GM23248 (cell line): ENCODE measurements around the gene ZNF48. TPM values are rescaled to one million over a fixed set of nuclear protein-coding genes. Genes with fewer than 3 reads are reported as not detected.

Experiments used
- DNase-seq: peaks from one replicate; pipeline ENCODE4 v3.0.0-alpha.2; 2015
- H2AFZ ChIP-seq: fragments of 200-600 bp; sonication (generic); 2 replicates; pipeline ENCODE4 v1.6.1; 2016; ENCODE audit warnings: antibody characterized with exemption
- H3F3A ChIP-seq: fragments of 200-600 bp; sonication (generic); 2 replicates; pipeline ENCODE4 v1.6.1; 2016; ENCODE audit warnings: mild to moderate bottlenecking, antibody characterized with exemption, mixed run types; ENCODE audit not compliant: insufficient read depth
- H3K27ac ChIP-seq: fragments of 200-600 bp; sonication (generic); 2 replicates; pipeline ENCODE4 v1.5.1; 2016; ENCODE audit warnings: mild to moderate bottlenecking
- H3K27me3 ChIP-seq: fragments of 200-600 bp; sonication (generic); replicated peaks from 2 replicates; pipeline ENCODE4 v1.6.1; 2016; ENCODE audit warnings: mild to moderate bottlenecking; ENCODE audit not compliant: insufficient read depth
- H3K36me3 ChIP-seq: fragments of 200-600 bp; sonication (generic); 2 replicates; pipeline ENCODE4 v1.6.1; 2016; ENCODE audit warnings: low read depth, mild to moderate bottlenecking
- H3K4me1 ChIP-seq: fragments of 200-600 bp; sonication (generic); 2 replicates; pipeline ENCODE4 v1.6.1; 2016; ENCODE audit warnings: mild to moderate bottlenecking; ENCODE audit not compliant: insufficient read depth
- H3K4me2 ChIP-seq: fragments of 200-600 bp; sonication (generic); one replicate; pipeline ENCODE4 v1.6.1; 2016; ENCODE audit warnings: mild to moderate bottlenecking; ENCODE audit not compliant: unreplicated experiment
- H3K4me3 ChIP-seq: fragments of 200-600 bp; sonication (generic); 2 replicates; pipeline ENCODE4 v1.5.1; 2016; ENCODE audit warnings: mild to moderate bottlenecking
- H3K79me2 ChIP-seq: fragments of 200-600 bp; sonication (generic); 2 replicates; pipeline ENCODE4 v1.6.1; 2016; ENCODE audit warnings: mild to moderate bottlenecking; ENCODE audit not compliant: insufficient read depth
- H3K9ac ChIP-seq: fragments of 200-600 bp; sonication (generic); 2 replicates; pipeline ENCODE4 v1.6.1; 2016; ENCODE audit warnings: mild to moderate bottlenecking
- H3K9me2 ChIP-seq: fragments of 200-600 bp; sonication (generic); 2 replicates; pipeline ENCODE4 v1.6.1; 2016; ENCODE audit warnings: mixed run types, mild to moderate bottlenecking, moderate library complexity; ENCODE audit not compliant: insufficient read depth
- H3K9me3 ChIP-seq: fragments of 200-600 bp; sonication (generic); one replicate; pipeline ENCODE4 v1.6.1; 2017; ENCODE audit warnings: low read depth
- H4K20me1 ChIP-seq: fragments of 200-600 bp; sonication (generic); 2 replicates; pipeline ENCODE4 v1.6.0; 2016; ENCODE audit not compliant: insufficient read depth
- EZH2 ChIP-seq: fragments of 200-600 bp; sonication (generic); IDR thresholded peaks from 2 replicates; pipeline ENCODE4 v1.6.1; 2018; ENCODE audit warnings: antibody characterized with exemption, mild to moderate bottlenecking; ENCODE audit not compliant: insufficient read depth, poor library complexity, severe bottlenecking
- EZH2phosphoT487 ChIP-seq: fragments of 200-600 bp; sonication (generic); IDR thresholded peaks from 2 replicates; pipeline ENCODE4 v1.6.1; 2018; ENCODE audit warnings: antibody characterized with exemption, moderate library complexity, mild to moderate bottlenecking, low read depth; ENCODE audit not compliant: insufficient read depth
- WGBS, 2 experiments: methylation state at CpG; one replicate each; pipeline ENCODE4 v1.1.6; 2015 to 2017; ENCODE audit warnings: low lambda C conversion rate in 2 of 2, low coverage in 1 of 2; ENCODE audit errors: missing lambda C conversion rate in 2 of 2; 5-methylcytosine and 5-hydroxymethylcytosine counted together
- in situ Hi-C: fragments of 300-500 bp; cut with MboI; formaldehyde crosslinking; loops from 2 replicates; pipeline ENCODE4 v1.15.0; 2020
- polyA plus RNA-seq: library from polyadenylated mRNA; unstranded; fragments of >200 nt; fragmentation: Nextera tagmentation; extraction: Ambion mirVana; gene quantifications from 2 replicates; pipeline ENCODE4 v1.2.1, GENCODE V29; 2016
- total RNA-seq: library from RNA; depleted of rRNA; stranded (reverse); fragments of >200 nt; shearing (Covaris generic); gene quantifications from 2 replicates; pipeline ENCODE4 v1.2.3, GENCODE V29; 2014

The ZNF48 gene
- total and polyA plus RNA-seq, 2 experiments from 2014 or later, result 0.81 to 16.2 TPM

GRCh38 chr16:30370456-30371247 is 24.6 kb upstream of the ZNF48 start, which contains the start of gene TBC1D10B:
TBC1D10B (minus strand) TSS chr16:30370494; CDS start chr16:30370183, 311 bp downstream.
- Histone ChIP-seq H2AFZ (peak within 1 kb of the TSS; percentile 77), H3F3A (peaks cover 10% of the 10 kb centered on the region; the same call in 1 of the 2 replicates), H3K79me2 (peaks cover 42% of the 10 kb centered on the region), H3K27me3 (no peaks in the 10 kb centered on the region), H3K4me1 (peaks cover 23% of the 10 kb centered on the region), H3K9ac (peak within 1 kb of the TSS; percentile 80), H3K9me3 (no peaks in the 10 kb centered on the region), H4K20me1 (no peaks in the 10 kb centered on the region; the same call in 1 of the 2 replicates), H3K4me3 (peak within 1 kb of the TSS; percentile 94), H3K4me2 (peak within 1 kb of the TSS; percentile 100), H3K36me3 (no peaks in the 10 kb centered on the region; the same call in 1 of the 2 replicates), H3K9me2 (no peaks in the 10 kb centered on the region), H3K27ac (peak within 1 kb of the TSS; percentile 71)
- peak; percentile 99 for DNase-seq
- WGBS, 2 experiments, result 0 to 1% methylated on average over 30 to 40 of the region's 40 CpGs
- in situ Hi-C loops, result no loop called here
- no peak for TF ChIP-seq EZH2phosphoT487
- no peak for TF ChIP-seq EZH2

GRCh38 chr16:30371248-30371816 is 23.9 kb upstream of the ZNF48 start:
- H3K4me1 ChIP-seq, result peaks cover 23% of the 10 kb centered on the region
- peak overlapping the region; percentile 73 for H3K4me3 ChIP-seq
- peak overlapping the region; percentile 77 for H2AFZ ChIP-seq
- H3K4me2 ChIP-seq, result peak overlapping the region; percentile 94
- no peaks in the 10 kb centered on the region for H3K27me3 ChIP-seq
- H3K9me3 ChIP-seq, result no peaks in the 10 kb centered on the region
- H3K9ac ChIP-seq, result peak overlapping the region; percentile 61
- H3K27ac ChIP-seq, result no peak overlapping the region
- H3K36me3 ChIP-seq, result no peaks in the 10 kb centered on the region; the same call in 1 of the 2 replicates
- no peak for TF ChIP-seq EZH2
- TF ChIP-seq EZH2phosphoT487, result no peak
- no peak for DNase-seq
- 3 to 8% methylated on average over 11 of the region's 11 CpGs for WGBS, 2 experiments
- no peaks in the 10 kb centered on the region for H3K9me2 ChIP-seq
- in situ Hi-C loops, result no loop called here
- H4K20me1 ChIP-seq, result no peaks in the 10 kb centered on the region; the same call in 1 of the 2 replicates
- peaks cover 10% of the 10 kb centered on the region; the same call in 1 of the 2 replicates for H3F3A ChIP-seq
- H3K79me2 ChIP-seq, result peaks cover 36% of the 10 kb centered on the region

- Histone ChIP-seq H2AFZ (peak overlapping the region; percentile 77), H4K20me1 (no peaks in the 10 kb centered on the region; the same call in 1 of the 2 replicates), H3K4me2 (no peak overlapping the region), H3K27me3 (no peaks in the 10 kb centered on the region), H3K9me2 (no peaks in the 10 kb centered on the region), H3K27ac (no peak overlapping the region), H3K9ac (no peak overlapping the region), H3K79me2 (peaks cover 27% of the 10 kb centered on the region), H3K36me3 (no peaks in the 10 kb centered on the region; the same call in 1 of the 2 replicates), H3K4me1 (peaks cover 17% of the 10 kb centered on the region), H3F3A (peaks cover 11% of the 10 kb centered on the region; the same call in 1 of the 2 replicates), H3K9me3 (no peaks in the 10 kb centered on the region), H3K4me3 (no peak overlapping the region)
- no peak for TF ChIP-seq EZH2
- no peak for TF ChIP-seq EZH2phosphoT487
- in situ Hi-C loops, result no loop called here
- no peak for DNase-seq
- WGBS, 2 experiments, result 42 to 69% methylated on average over 3 to 6 of the region's 6 CpGs
Measured at GRCh38 chr16:30372038-30372712, 23.0 kb upstream of the ZNF48 start.

- Histone ChIP-seq H3K79me2 (peaks cover 22% of the 10 kb centered on the region), H3K27me3 (no peaks in the 10 kb centered on the region), H3K9ac (no peak overlapping the region), H2AFZ (no peak overlapping the region), H3K4me1 (peaks cover 14% of the 10 kb centered on the region), H3F3A (peaks cover 13% of the 10 kb centered on the region; the same call in 1 of the 2 replicates), H3K27ac (no peak overlapping the region), H3K9me2 (no peaks in the 10 kb centered on the region), H3K36me3 (no peaks in the 10 kb centered on the region), H3K4me2 (no peak overlapping the region), H4K20me1 (no peaks in the 10 kb centered on the region; the same call in 1 of the 2 replicates), H3K9me3 (no peaks in the 10 kb centered on the region), H3K4me3 (no peak overlapping the region)
- in situ Hi-C loops, result no loop called here
- TF ChIP-seq EZH2phosphoT487, result no peak
- no peak for TF ChIP-seq EZH2
- 98% methylated on average over 5 of the region's 5 CpGs for WGBS, 2 experiments
- DNase-seq, result no peak
Measured at GRCh38 chr16:30372725-30373124, 22.5 kb upstream of the ZNF48 start.
